Natural killer cell (primary cell): ENCODE measurements around the gene DAPK1. TPM values are rescaled to one million over a fixed set of nuclear protein-coding genes. Genes with fewer than 3 reads are reported as not detected.
A peak's percentile ranks its signal among the peaks of the same experiment; 100 is the strongest.

Experiments used
- ATAC-seq, 3 donors: fragments of 150-1000 bp in 2 of 3; fragments of 200-7000 bp in 1 of 3; cut with Tn5 transposase; 1 replicate in 1 of 3; 2 replicates in 2 of 3; pipeline ENCODE4 v1.10.0; 2021; ENCODE audit warnings: mild to moderate bottlenecking in 2 of 3, moderate library complexity in 2 of 3
- DNase-seq, 2 donors: peaks; one replicate each; pipeline versions ENCODE4 v3.0.0 to v3.0.0-alpha.2; 2013 to 2021; ENCODE audit warnings: mixed read lengths in 1 of 2
- H3K27ac ChIP-seq: one replicate; pipeline ENCODE4 v1.5.1; 2013; ENCODE audit warnings: mild to moderate bottlenecking, low read length
- H3K27me3 ChIP-seq: one replicate; pipeline ENCODE4 v1.6.1; 2013; ENCODE audit warnings: low read length; ENCODE audit not compliant: control insufficient read depth, insufficient read depth
- H3K36me3 ChIP-seq: one replicate; pipeline ENCODE4 v1.6.1; 2013; ENCODE audit warnings: low read length; ENCODE audit not compliant: control insufficient read depth, insufficient read depth
- H3K4me1 ChIP-seq: one replicate; pipeline ENCODE4 v1.6.1; 2013; ENCODE audit warnings: low read length; ENCODE audit not compliant: control insufficient read depth, insufficient read depth
- H3K4me3 ChIP-seq: one replicate; pipeline ENCODE4 v1.5.1; 2013; ENCODE audit warnings: low read length
- H3K9me3 ChIP-seq: one replicate; pipeline ENCODE4 v1.6.1; 2013; ENCODE audit warnings: low read length; ENCODE audit not compliant: control insufficient read depth, insufficient read depth
- H3K27ac Mint-ChIP-seq, 2 donors: one replicate each; pipeline ENCODE4 v1.8.0; 2022; ENCODE audit warnings: mild to moderate bottlenecking in 2 of 2, mixed read lengths in 2 of 2, moderate library complexity in 1 of 2
- H3K27me3 Mint-ChIP-seq, 2 donors: one replicate each; pipeline ENCODE4 v1.8.0; 2022; ENCODE audit warnings: low read depth in 2 of 2, mixed read lengths in 2 of 2
- H3K36me3 Mint-ChIP-seq: one replicate; pipeline ENCODE4 v1.8.0; 2022; ENCODE audit warnings: mixed read lengths
- H3K4me1 Mint-ChIP-seq, 2 donors: one replicate each; pipeline ENCODE4 v1.8.0; 2022; ENCODE audit warnings: mixed read lengths in 2 of 2
- H3K4me3 Mint-ChIP-seq: one replicate; pipeline ENCODE4 v1.8.0; 2022; ENCODE audit warnings: mild to moderate bottlenecking, moderate library complexity, mixed read lengths
- H3K9me3 Mint-ChIP-seq, 2 donors: one replicate each; pipeline ENCODE4 v1.8.0; 2022; ENCODE audit warnings: mixed read lengths in 2 of 2
- CTCF ChIP-seq: fragments of 200-600 bp; IDR thresholded peaks from one replicate; pipeline ENCODE4 v1.8.0; 2022; ENCODE audit warnings: antibody characterized with exemption
- WGBS: methylation state at CpG from one replicate; pipeline ENCODE4 v1.1.7; 2013; ENCODE audit warnings: missing lambda C conversion rate; ENCODE audit not compliant: insufficient coverage; 5-methylcytosine and 5-hydroxymethylcytosine counted together
- intact Hi-C: fragments of 100-400 bp; cut with micrococcal nuclease; formaldehyde crosslinking; loops from one replicate; pipeline ENCODE4 v1.14.2; 2022
- total RNA-seq, 4 donors: library from RNA; stranded (reverse); fragments of 120-200 nt in 1 of 4; gene quantifications; one replicate each; pipeline versions ENCODE4 v1.2.3 to v1.2.4, GENCODE V29; 2013 to 2022

Gene DAPK1
- total RNA-seq, 3 donors from 2014 or later (not counting 1 experiment from before 2014, with no cell fraction given), result 12.2 to 26.5 (median 22.7) TPM

GRCh38 chr9:87685871-87686519, 188.3 kb downstream of the DAPK1 start:
- H3K27me3 ChIP-seq, result no peaks in the 10 kb centered on the region
- no peak for TF ChIP-seq CTCF
- no peaks in the 10 kb centered on the region for H3K36me3 ChIP-seq
- ATAC-seq (no peak), DNase-seq (peak in 1 of 2 donors; percentile 18)
- H3K4me1 Mint-ChIP-seq, result peaks cover 6% of the 10 kb centered on the region in 2 donors
- H3K36me3 Mint-ChIP-seq, result no peaks in the 10 kb centered on the region
- intact Hi-C loops, result no loop called here
- H3K4me1 ChIP-seq, result no peaks in the 10 kb centered on the region
- no peaks in the 10 kb centered on the region for H3K9me3 ChIP-seq
- H3K4me3 Mint-ChIP-seq, result peak overlapping the region; percentile 40
- no peak overlapping the region for H3K4me3 ChIP-seq
- H3K9me3 Mint-ChIP-seq, result no peaks in the 10 kb centered on the region
- H3K27me3 Mint-ChIP-seq, result no peaks in the 10 kb centered on the region
- 57% methylated on average over 11 of the region's 14 CpGs for WGBS
- H3K27ac Mint-ChIP-seq, result no peak overlapping the region
- no peak overlapping the region for H3K27ac ChIP-seq

DNA sequence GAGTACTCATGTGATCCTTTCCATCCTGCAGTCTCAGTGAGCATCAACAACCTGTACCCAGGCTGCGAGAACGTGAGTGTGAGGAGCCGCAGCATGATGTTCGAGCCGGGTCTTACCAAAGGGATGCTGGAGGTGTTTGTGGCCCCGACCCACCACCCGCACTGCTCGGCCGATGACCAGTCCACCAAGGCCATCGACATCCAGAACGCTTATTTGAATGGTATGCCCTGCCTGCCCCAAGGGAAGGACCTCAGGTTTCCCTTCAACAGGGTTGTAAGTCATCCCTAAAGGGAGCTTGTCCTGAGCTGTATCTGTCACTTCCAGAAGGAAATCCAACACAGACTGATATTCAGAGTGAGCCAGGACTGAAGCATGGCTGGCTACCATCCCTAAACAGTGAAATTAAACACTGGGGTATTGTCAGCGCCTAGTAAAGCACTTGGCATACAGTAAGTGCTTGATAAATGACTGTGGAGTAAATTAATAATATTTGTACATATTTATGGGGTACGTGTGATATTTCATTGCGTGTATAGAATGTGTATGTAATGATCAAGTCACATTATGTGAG, 188.9 kb downstream of the DAPK1 start:
- intact Hi-C loops, result no loop called here
- WGBS, result 92% methylated on average over 14 of the region's 14 CpGs
- ATAC-seq, result no peak

DNA sequence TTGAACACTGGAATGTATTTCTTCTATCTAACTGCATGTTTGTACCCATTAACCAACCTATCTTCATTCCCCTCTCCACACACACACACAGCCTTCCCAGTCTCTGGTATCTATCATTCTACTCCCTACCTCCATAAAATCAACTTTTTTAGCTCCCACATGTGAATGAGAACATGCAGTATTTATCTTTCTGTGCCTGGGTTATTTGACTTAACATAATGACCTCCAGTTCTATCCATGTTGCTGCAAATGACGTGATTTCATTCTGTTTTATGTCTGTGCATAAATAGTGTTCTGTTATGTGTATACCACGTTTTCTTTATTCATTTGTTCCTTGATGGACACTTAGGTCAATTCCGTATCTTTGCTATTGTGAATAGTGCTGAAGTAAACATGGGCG, 189.5 kb downstream of the DAPK1 start:
- DNase-seq, result no peak
- intact Hi-C loops, result no loop called here
- no peak for TF ChIP-seq CTCF
- ATAC-seq, result no peak
- Histone ChIP-seq H3K36me3 (no peaks in the 10 kb centered on the region), H3K27ac (no peak overlapping the region), H3K4me1 (no peaks in the 10 kb centered on the region), H3K9me3 (no peaks in the 10 kb centered on the region), H3K27me3 (no peaks in the 10 kb centered on the region), H3K4me3 (no peak overlapping the region)
- no peaks in the 10 kb centered on the region for H3K9me3 Mint-ChIP-seq
- H3K36me3 Mint-ChIP-seq, result no peaks in the 10 kb centered on the region
- no peak overlapping the region for H3K4me3 Mint-ChIP-seq
- H3K27ac Mint-ChIP-seq, result no peak overlapping the region
- H3K4me1 Mint-ChIP-seq, result peaks cover 6% of the 10 kb centered on the region in 2 donors
- no peaks in the 10 kb centered on the region for H3K27me3 Mint-ChIP-seq
- 88% methylated on average over 4 of the region's 4 CpGs for WGBS

More for the DNA sequence above, 188.9 kb downstream of the DAPK1 start:
- no peaks in the 10 kb centered on the region for H3K9me3 Mint-ChIP-seq
- TF ChIP-seq CTCF, result no peak
- H3K4me3 Mint-ChIP-seq, result no peak overlapping the region
- no peaks in the 10 kb centered on the region for H3K36me3 Mint-ChIP-seq
- no peaks in the 10 kb centered on the region for H3K27me3 ChIP-seq
- no peaks in the 10 kb centered on the region for H3K36me3 ChIP-seq
- H3K27ac Mint-ChIP-seq, result no peak overlapping the region
- no peaks in the 10 kb centered on the region for H3K4me1 ChIP-seq
- peaks cover 6% of the 10 kb centered on the region in 2 donors for H3K4me1 Mint-ChIP-seq
- no peaks in the 10 kb centered on the region for H3K27me3 Mint-ChIP-seq
- H3K27ac ChIP-seq, result no peak overlapping the region
- H3K4me3 ChIP-seq, result no peak overlapping the region
- H3K9me3 ChIP-seq, result no peaks in the 10 kb centered on the region
- no peak for DNase-seq
